Trophoblast cell (in vitro differentiated cells and primary cell): Measurements from ENCODE around the gene AARSD1.
A peak's percentile ranks its signal among the peaks of the same experiment; 100 is the strongest.
"Not testable (repeated sequence)": the region's sequence is repeated elsewhere in the genome, so short reads cannot be mapped to it uniquely, and the experiment has no call there.

ENCODE experiments used
- DNase-seq, 2 donors: peaks; one replicate each; pipeline ENCODE4 v3.0.0-alpha.2; 2016
- H2AFZ ChIP-seq: 2 replicates; pipeline ENCODE4 v1.6.1; 2013; ENCODE audit warnings: low read length, moderate library complexity, mild to moderate bottlenecking; ENCODE audit not compliant: insufficient read depth, poor library complexity
- H2AK5ac ChIP-seq: 2 replicates; pipeline ENCODE4 v1.6.1; 2013; ENCODE audit warnings: mild to moderate bottlenecking, low read length
- H2BK120ac ChIP-seq: 2 replicates; pipeline ENCODE4 v1.6.1; 2013; ENCODE audit warnings: low read length, mild to moderate bottlenecking, moderate library complexity; ENCODE audit not compliant: insufficient read depth, poor library complexity
- H2BK12ac ChIP-seq: 2 replicates; pipeline ENCODE4 v1.6.1; 2013; ENCODE audit warnings: mild to moderate bottlenecking, low read length, moderate library complexity
- H2BK5ac ChIP-seq: 2 replicates; pipeline ENCODE4 v1.6.1; 2013; ENCODE audit warnings: low read length, low read depth, moderate library complexity, mild to moderate bottlenecking; ENCODE audit not compliant: poor library complexity
- H3K14ac ChIP-seq: 2 replicates; pipeline ENCODE4 v1.6.1; 2013; ENCODE audit warnings: mild to moderate bottlenecking, low read length
- H3K18ac ChIP-seq: 2 replicates; pipeline ENCODE4 v1.6.1; 2013; ENCODE audit warnings: mild to moderate bottlenecking, low read length
- H3K23ac ChIP-seq: 2 replicates; pipeline ENCODE4 v1.6.1; 2013; ENCODE audit warnings: low read length
- H3K27ac ChIP-seq: 2 replicates; pipeline ENCODE4 v1.5.1; 2013; ENCODE audit warnings: low read depth, mild to moderate bottlenecking, inconsistent platforms, low read length, moderate library complexity
- H3K27me3 ChIP-seq: 2 replicates; pipeline ENCODE4 v1.6.1; 2013; ENCODE audit warnings: inconsistent platforms, mild to moderate bottlenecking, low read length, moderate library complexity; ENCODE audit not compliant: insufficient read depth
- H3K36me3 ChIP-seq, 2 experiments: 1 replicate in 1 of 2; 2 replicates in 1 of 2; pipeline ENCODE4 v1.6.1; 2013; ENCODE audit warnings: low read length in 2 of 2, mild to moderate bottlenecking in 2 of 2, moderate library complexity in 1 of 2; ENCODE audit not compliant: insufficient read depth in 2 of 2, control insufficient read depth in 1 of 2
- H3K4ac ChIP-seq: 2 replicates; pipeline ENCODE4 v1.6.1; 2013; ENCODE audit warnings: low read depth, mild to moderate bottlenecking, low read length, moderate library complexity
- H3K4me1 ChIP-seq, 2 experiments: 1 replicate in 1 of 2; 2 replicates in 1 of 2; pipeline ENCODE4 v1.6.1; 2013; ENCODE audit warnings: low read length in 2 of 2, mild to moderate bottlenecking in 2 of 2, moderate library complexity in 1 of 2; ENCODE audit not compliant: insufficient read depth in 2 of 2, control insufficient read depth in 1 of 2
- H3K4me2 ChIP-seq: 2 replicates; pipeline ENCODE4 v1.6.1; 2013; ENCODE audit warnings: inconsistent platforms, mild to moderate bottlenecking, low read length, moderate library complexity
- H3K4me3 ChIP-seq: 2 replicates; pipeline ENCODE4 v1.5.1; 2013; ENCODE audit warnings: mild to moderate bottlenecking, low read depth, low read length, inconsistent platforms
- H3K79me1 ChIP-seq: one replicate; pipeline ENCODE4 v1.6.1; 2013; ENCODE audit warnings: low read length
- H3K79me2 ChIP-seq: 2 replicates; pipeline ENCODE4 v1.6.1; 2013; ENCODE audit warnings: low read length, mild to moderate bottlenecking; ENCODE audit not compliant: control insufficient read depth, insufficient read depth, poor library complexity
- H3K9ac ChIP-seq: 2 replicates; pipeline ENCODE4 v1.6.1; 2013; ENCODE audit warnings: mild to moderate bottlenecking, low read length
- H3K9me3 ChIP-seq: 2 replicates; pipeline ENCODE4 v1.6.1; 2013; ENCODE audit warnings: low read depth, mild to moderate bottlenecking, control low read depth, inconsistent platforms, low read length; ENCODE audit not compliant: insufficient read depth
- H4K12ac ChIP-seq: 2 replicates; pipeline ENCODE4 v1.6.1; 2013; ENCODE audit warnings: low read depth, mild to moderate bottlenecking, low read length, moderate library complexity
- H4K8ac ChIP-seq: 2 replicates; pipeline ENCODE4 v1.6.1; 2013; ENCODE audit warnings: low read depth, mild to moderate bottlenecking, low read length, moderate library complexity
- H4K91ac ChIP-seq: one replicate; pipeline ENCODE4 v1.6.1; 2013; ENCODE audit warnings: low read depth, mild to moderate bottlenecking, low read length, moderate library complexity
- WGBS: extraction: QIAGEN DNeasy Blood & Tissue Kit; methylation state at CpG from one replicate; pipeline ENCODE4 v1.1.7; 2013; ENCODE audit warnings: missing lambda C conversion rate; ENCODE audit not compliant: insufficient read length, insufficient coverage; ENCODE audit errors: extremely low coverage; 5-methylcytosine and 5-hydroxymethylcytosine counted together

Gene AARSD1

GRCh38 chr17:42928714-42929496 is 35.3 kb downstream of the AARSD1 start:
- H3K27ac ChIP-seq = no peak overlapping the region
- peaks cover 0 to 2% of the 10 kb centered on the region in 2 experiments for H3K4me1 ChIP-seq
- H3K4me2 ChIP-seq = no peak overlapping the region
- H3K79me2 ChIP-seq = no peaks in the 10 kb centered on the region
- H3K18ac ChIP-seq = no peak overlapping the region
- H4K91ac ChIP-seq = no peak overlapping the region
- H3K36me3 ChIP-seq = no peaks in the 10 kb centered on the region
- H4K12ac ChIP-seq = no peak overlapping the region
- H3K14ac ChIP-seq = no peak overlapping the region
- no peak overlapping the region for H3K23ac ChIP-seq
- H3K79me1 ChIP-seq = no peaks in the 10 kb centered on the region
- no peak overlapping the region for H2AFZ ChIP-seq
- H2BK5ac ChIP-seq = no peak overlapping the region
- H3K4me3 ChIP-seq = no peak overlapping the region
- no peak overlapping the region for H2BK12ac ChIP-seq
- H4K8ac ChIP-seq = no peak overlapping the region
- peak; percentile 2 to 34 for DNase-seq
- WGBS = no CpG with 5 or more reads among the region's 9 CpGs
- no peak overlapping the region for H2BK120ac ChIP-seq
- H3K4ac ChIP-seq = no peak overlapping the region
- H3K9me3 ChIP-seq = no peaks in the 10 kb centered on the region
- H3K9ac ChIP-seq = no peak overlapping the region
- no peak overlapping the region for H2AK5ac ChIP-seq
- H3K27me3 ChIP-seq = no peaks in the 10 kb centered on the region

GRCh38 chr17:42924891-42925290 is 39.4 kb downstream of the AARSD1 start:
- Histone ChIP-seq H4K8ac (no peak overlapping the region), H3K9ac (no peak overlapping the region), H3K9me3 (no peaks in the 10 kb centered on the region), H3K4ac (no peak overlapping the region), H3K4me1 (peaks cover 0 to 2% of the 10 kb centered on the region in 2 experiments), H3K4me2 (no peak overlapping the region), H3K36me3 (no peaks in the 10 kb centered on the region), H3K18ac (no peak overlapping the region), H3K4me3 (no peak overlapping the region), H3K79me1 (no peaks in the 10 kb centered on the region), H3K27ac (no peak overlapping the region), H3K14ac (no peak overlapping the region), H4K12ac (no peak overlapping the region), H3K23ac (no peak overlapping the region), H3K79me2 (no peaks in the 10 kb centered on the region), H3K27me3 (no peaks in the 10 kb centered on the region), H2AK5ac (no peak overlapping the region), H4K91ac (no peak overlapping the region), H2AFZ (no peak overlapping the region), H2BK120ac (no peak overlapping the region), H2BK12ac (no peak overlapping the region), H2BK5ac (no peak overlapping the region)
- no CpG with 5 or more reads among the region's 5 CpGs for WGBS
- DNase-seq = no peak

- H2BK12ac ChIP-seq, H2BK120ac ChIP-seq, H4K91ac ChIP-seq, H3K79me1 ChIP-seq, H3K9ac ChIP-seq, H4K8ac ChIP-seq, H3K4me2 ChIP-seq, H3K23ac ChIP-seq, H3K4me3 ChIP-seq, H2BK5ac ChIP-seq, H3K4ac ChIP-seq, H2AK5ac ChIP-seq, H4K12ac ChIP-seq, H3K36me3 ChIP-seq, H3K18ac ChIP-seq, H3K14ac ChIP-seq, H3K27ac ChIP-seq, H2AFZ ChIP-seq, H3K4me1 ChIP-seq, H3K27me3 ChIP-seq, H3K79me2 ChIP-seq, H3K9me3 ChIP-seq, DNase-seq: not testable (repeated sequence)
- WGBS = no CpG with 5 or more reads among the region's 7 CpGs
These were observed 40.8 kb downstream of the AARSD1 start for GRCh38 chr17:42923472-42923871.

- no CpG with 5 or more reads among the region's 7 CpGs for WGBS
- H3K36me3 ChIP-seq = no peaks in the 10 kb centered on the region
These were observed 42.0 kb downstream of the AARSD1 start for GRCh38 chr17:42922294-42922693.

More at GRCh38 chr17:42922294-42922693, 42.0 kb downstream of the AARSD1 start:
- Histone ChIP-seq H2BK120ac (no peak overlapping the region), H2AFZ (no peak overlapping the region), H2AK5ac (no peak overlapping the region), H3K4me3 (no peak overlapping the region), H3K27ac (no peak overlapping the region), H3K23ac (no peak overlapping the region), H3K9me3 (no peaks in the 10 kb centered on the region), H3K9ac (no peak overlapping the region), H4K8ac (no peak overlapping the region), H2BK12ac (no peak overlapping the region), H3K4me2 (no peak overlapping the region), H3K4ac (no peak overlapping the region), H3K79me1 (no peaks in the 10 kb centered on the region), H3K79me2 (no peaks in the 10 kb centered on the region), H4K91ac (no peak overlapping the region), H3K14ac (no peak overlapping the region), H4K12ac (no peak overlapping the region), H3K18ac (no peak overlapping the region), H3K27me3 (no peaks in the 10 kb centered on the region), H3K4me1 (no peaks in the 10 kb centered on the region), H2BK5ac (no peak overlapping the region)
- DNase-seq = no peak
